ENCODE data around the gene TSC2.
"Not testable (repeated sequence)": the region's sequence is repeated elsewhere in the genome, so short reads cannot be mapped to it uniquely, and the experiment has no call there.

TSC2 gene

GRCh38 chr16:2117960-2118722 is 70.4 kb downstream of the TSC2 start:
- DNase-seq (ENCODE audit: low read depth in 4 of 4, low spot score in 1 of 4) = not testable (repeated sequence)

DNA sequence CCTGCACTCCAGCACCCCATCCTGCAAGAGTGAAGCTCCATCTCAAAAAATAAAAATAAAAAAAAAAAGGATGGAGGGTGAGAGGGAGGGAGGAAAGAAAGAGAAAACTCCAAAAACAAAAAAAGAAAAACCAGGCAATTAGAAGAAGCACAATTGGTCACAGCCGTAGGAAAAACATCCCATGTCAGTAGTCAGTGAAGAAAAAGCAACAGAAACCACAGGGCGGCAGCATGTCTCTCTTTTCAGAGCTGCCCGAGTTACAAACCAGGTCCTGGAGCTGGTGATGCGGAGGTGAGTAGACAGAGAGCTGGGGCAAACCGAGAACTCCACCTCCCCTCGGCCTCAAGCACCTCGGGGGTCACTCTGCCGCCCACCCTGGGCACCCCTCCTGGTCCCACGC is 73.5 kb downstream of the TSC2 start:
- not testable (repeated sequence) for DNase-seq (ENCODE audit: low read depth in 4 of 4, low spot score in 1 of 4)

DNA sequence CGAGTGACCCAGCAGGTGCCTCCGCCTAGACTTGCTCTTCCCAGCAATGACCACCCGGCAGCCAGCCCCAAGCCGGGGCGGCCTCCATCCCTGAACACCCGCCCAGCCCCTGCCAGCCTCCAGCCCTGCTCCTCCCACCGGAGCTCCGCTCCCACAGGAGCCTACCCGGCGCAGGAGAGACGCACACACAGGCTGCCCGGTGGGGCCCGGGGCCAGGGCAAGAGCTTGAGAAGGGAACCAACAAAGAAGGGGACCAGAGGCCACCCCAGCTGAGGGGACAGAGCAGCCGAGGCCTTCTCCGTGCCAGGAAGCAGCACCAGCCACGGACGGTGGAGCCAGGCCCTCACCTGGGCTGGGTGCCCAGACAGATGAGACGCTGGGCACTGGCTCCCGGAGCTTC is 74.1 kb downstream of the TSC2 start:
- no peak for DNase-seq (ENCODE audit: low read depth in 4 of 4, low spot score in 1 of 4)

DNA sequence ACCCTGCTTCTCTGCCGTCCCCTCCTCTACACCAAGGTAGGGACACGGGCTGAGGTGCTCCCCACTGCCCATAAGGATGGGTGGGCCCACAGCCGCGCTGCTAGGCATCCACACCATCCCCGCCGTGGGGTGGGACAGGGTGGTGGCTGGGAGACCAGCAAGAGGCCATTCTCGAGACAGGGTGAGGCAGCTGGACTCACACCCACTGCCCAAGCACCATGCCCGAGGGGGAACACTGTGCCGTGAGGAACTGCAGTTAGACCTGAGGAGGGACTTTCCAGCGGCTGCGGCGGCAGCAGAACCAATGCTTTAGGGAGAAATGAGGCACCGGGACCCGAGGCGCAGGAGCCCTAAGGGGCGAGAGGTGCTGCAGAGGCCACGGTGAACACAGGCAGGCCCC is 74.6 kb downstream of the TSC2 start:
- no peak for DNase-seq (ENCODE audit: low read depth in 4 of 4, low spot score in 1 of 4)

- DNase-seq (ENCODE audit: low read depth in 4 of 4, low spot score in 1 of 4) = not testable (repeated sequence)
These were observed 75.3 kb downstream of the TSC2 start for GRCh38 chr16:2122934-2123683.

DNA sequence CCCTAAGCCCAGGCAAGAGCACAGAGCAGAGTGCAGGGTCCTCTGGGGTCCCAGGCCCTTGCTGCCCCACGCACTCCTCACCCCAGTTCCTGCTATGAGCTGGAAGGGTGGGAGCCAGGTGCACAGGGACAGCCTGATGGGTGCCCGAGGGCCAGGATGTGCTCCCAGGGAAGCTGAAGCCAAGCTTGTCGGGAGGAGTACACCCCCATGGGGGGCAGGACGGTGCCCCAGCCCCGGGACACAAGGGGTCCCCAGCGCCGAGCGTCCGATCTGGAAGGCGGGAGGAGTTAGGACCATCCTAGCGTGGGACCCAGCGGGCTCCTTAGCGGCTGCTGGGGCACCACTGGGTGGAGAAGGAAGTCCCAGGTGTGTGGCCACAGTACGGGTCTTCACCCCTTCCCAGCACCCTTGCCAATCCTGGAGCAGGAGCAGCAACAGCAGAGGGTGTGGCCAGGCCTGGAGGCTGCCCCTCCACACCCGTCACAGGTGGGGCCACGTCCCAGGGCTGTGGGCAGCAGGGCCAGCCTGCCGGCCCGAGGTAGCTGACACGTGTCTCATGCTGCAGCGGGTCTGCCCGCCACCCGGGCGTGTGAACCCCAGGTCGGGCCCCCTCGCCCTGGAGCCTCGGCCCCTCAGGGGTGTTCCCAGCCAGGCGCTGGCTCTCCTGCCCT is 76.1 kb downstream of the TSC2 start:
- DNase-seq (ENCODE audit: low read depth in 4 of 4, low spot score in 1 of 4) = not testable (repeated sequence)

DNA sequence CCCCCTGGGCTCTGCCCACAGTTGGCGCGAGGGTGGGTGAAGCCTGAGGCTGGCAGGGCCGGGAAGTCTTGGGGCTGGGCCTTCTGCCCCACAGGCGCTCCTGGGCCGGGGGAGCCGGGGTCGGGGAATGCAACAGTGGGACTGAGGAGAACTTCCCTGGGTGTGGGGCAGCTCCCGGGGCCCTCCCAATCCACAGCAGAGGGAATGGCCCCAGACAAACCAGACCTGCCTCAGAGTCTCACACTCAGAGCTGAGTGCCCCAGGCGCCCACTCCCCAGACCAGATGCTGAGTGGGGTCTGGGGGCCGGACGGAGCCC is 76.5 kb downstream of the TSC2 start:
- DNase-seq (ENCODE audit: low read depth in 4 of 4, low spot score in 1 of 4) = not testable (repeated sequence)

DNA sequence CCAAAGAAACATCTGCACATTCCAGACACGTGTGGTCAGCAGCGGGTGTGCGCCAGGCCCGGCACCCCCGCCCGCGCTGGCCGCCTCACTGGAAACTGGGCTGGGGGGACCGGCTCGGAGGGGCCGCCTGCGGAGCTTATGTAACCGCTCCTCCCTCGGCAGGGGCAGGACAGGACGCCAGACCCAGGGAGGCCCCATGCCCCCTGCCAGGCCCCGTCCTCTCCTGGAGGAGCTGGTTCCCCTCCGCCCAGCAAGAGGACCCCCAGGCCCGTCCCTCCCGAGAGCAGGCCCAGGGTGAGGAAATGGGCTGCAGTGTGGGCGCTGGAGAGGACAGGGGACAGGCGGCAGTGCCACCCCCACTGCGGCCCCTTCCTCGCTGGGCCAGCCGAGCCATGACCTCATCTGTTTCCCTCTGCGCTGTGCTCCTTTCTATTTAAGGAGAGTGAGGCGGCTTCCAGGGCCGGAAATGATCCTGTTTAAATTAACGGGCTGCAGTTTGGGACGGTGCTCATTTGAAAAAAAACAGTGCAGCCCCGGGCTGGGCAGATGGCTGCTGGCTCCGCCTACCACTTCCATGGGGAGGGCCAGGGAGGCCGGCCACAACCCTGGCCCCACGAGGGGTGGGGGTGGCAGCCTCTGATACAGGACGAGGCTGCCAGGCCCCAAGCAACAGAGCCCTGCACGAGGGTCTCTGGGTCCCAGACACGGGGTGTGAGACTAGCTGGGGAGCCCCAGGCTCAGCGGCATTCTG is 77.1 kb downstream of the TSC2 start:
- DNase-seq (ENCODE audit: low read depth in 4 of 4, low spot score in 1 of 4) = not testable (repeated sequence)

GRCh38 chr16:2125609-2126008 is 77.8 kb downstream of the TSC2 start:
- not testable (repeated sequence) for DNase-seq (ENCODE audit: low read depth in 4 of 4, low spot score in 1 of 4)

DNA sequence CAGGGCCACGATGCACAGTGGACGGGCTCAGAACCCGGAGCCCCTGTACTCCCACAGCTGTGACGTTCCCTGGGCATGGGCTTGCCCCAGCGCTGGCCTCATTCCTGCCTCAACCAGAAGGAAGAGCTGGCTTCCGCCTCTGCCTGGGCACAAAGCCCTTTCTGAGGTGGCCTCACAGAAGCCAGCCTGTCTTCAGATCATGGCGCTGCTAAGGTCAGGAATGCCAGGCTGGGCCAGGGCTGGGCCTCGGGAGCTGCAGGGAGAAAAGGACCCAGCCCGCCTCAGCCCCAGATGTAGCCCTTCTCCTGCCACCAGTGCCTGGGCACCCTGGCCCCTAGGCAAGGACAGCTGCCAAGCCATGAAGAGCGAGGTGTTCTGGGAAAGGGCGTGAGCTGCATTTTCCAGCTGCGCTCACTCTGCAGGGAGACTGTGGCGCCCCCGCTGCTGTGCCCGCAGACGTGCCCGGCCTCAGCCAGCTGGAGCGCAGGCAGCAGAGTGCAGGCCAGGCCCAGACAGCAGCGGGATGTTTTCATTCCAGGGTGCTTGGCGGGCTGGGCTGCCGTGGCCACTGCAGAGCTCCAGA is 78.5 kb downstream of the TSC2 start:
- not testable (repeated sequence) for DNase-seq (ENCODE audit: low read depth in 4 of 4, low spot score in 1 of 4)

DNA sequence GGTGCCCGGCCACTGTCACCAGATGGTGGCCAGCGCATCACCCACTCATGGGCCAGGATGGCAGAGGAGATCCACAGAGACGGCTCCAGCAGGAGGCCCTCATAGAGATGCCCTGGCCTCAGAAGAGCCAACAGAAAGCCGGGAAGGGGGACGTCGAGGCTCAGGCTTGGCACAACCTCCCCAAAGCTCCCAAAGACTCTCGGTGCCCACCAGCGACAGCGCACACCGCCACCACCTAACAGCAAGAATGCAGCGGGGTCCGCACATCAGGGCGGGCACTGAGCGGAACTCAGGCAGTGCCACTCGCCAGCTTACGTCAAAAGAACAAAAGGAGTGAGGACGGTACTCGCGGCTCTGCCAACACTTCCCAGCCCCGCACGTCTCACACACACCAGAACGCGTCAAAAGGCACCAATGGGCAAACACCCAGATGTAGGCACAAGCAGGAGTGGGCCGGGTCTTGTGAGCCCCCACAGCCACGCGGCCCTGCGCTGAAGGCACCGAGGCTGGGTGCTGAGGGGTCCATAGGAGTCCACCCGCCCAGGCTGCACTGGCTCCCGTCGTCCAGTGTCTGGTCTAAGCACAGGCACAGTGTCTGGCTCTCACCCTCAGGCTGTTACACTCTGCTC is 79.3 kb downstream of the TSC2 start:
- DNase-seq (ENCODE audit: low read depth in 4 of 4, low spot score in 1 of 4) = not testable (repeated sequence)

GRCh38 chr16:2127630-2128280 is 80.0 kb downstream of the TSC2 start:
- DNase-seq (ENCODE audit: low read depth in 4 of 4, low spot score in 1 of 4) = peak in 1 of 4 experiments; percentile 28

- not testable (repeated sequence) for DNase-seq (ENCODE audit: low read depth in 4 of 4, low spot score in 1 of 4)
These were observed 81.5 kb downstream of the TSC2 start for GRCh38 chr16:2129251-2129650.

DNA sequence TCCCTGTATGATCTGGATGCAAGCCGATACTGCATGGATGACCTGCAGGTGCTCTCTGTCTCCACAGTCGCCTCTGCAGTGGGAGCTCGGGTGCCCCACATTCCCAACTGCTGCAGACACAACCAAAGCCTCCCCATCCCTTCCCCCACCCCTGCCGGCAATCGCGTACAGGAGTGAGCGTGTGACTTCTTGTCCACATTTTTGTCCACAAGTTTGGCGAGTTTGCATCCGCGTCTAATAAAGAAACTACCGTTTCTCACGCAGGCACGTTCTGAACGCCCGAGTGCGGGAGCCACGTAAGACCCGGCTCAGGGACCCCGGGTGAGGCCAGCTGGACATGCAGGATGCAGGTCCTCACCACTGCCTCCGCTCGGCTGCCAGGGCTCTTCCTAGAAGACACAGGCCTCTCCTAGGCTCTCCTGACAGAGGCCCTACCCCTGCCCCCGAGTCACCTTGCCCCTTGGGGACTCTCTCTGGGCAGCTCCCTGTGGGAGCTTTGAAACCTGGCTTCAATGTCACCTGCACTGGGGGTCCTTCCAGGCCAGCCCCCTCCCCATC is 82.2 kb downstream of the TSC2 start:
- DNase-seq (ENCODE audit: low read depth in 4 of 4, low spot score in 1 of 4) = not testable (repeated sequence)

GRCh38 chr16:2133797-2134196 is 86.0 kb downstream of the TSC2 start:
- not testable (repeated sequence) for DNase-seq (ENCODE audit: low read depth in 4 of 4, low spot score in 1 of 4)

DNA sequence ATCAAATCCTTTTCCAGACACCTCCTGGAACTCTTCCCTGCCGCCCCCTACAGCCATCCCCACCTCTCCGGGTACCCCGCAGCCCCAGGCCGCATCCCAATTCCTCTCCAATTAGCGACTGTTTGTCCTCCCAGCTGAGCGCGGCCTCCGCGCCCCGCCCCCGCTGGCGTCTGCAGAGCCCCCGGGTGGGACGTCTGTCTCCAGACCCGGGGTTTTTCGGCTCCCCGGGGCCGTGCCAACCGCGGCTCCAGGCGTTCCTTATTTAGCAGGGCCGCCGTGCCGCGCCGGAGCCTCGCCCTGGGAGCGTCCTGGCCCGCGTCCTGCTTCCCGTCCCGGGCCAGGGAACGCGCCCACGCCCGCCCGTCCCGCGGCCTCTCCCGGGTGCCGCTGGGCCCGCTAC is 87.3 kb downstream of the TSC2 start:
- not testable (repeated sequence) for DNase-seq (ENCODE audit: low read depth in 4 of 4, low spot score in 1 of 4)

DNA sequence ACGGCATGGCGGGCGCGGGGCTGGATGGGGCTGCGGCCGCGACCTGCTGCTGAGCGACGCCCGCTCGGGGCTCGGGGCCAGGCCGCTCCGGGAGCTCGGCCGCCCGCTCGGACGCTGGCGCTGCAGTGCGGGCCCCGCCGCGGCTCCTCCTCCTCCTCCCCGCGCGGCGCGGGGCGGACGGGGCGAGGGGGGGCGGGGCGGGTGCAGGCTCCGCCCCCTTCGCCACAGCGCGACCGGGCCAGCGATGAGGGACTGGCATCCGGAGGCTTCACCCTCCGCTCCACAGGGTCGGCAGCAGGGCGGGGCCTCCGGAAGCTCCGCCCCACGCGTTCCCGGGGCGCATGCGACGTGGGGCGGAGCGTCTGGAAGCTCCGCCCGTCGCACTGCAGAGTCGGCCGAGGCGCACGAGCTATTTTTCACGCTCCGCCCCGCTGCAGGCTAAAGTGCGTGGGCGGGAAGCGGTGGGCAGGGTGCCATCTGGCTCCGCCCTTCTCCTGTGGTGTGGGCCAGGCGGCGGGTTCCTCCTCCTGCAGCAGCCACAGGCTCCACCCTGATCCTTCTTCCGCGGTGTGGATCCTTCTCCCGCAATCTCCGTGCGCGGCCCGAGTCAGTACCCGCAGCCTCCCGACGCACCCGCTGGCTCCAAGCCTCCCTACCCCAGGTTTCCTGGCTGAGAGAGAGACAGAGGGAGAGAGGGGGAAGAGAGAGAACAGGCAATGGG is 88.1 kb downstream of the TSC2 start, which contains the start of gene PKD1:
PKD1 (minus strand) TSS at position 129 of the 721 bp plus-strand sequence. CDS start 209 bp downstream, outside the sequence.
- DNase-seq (ENCODE audit: low read depth in 4 of 4, low spot score in 1 of 4) = peak; percentile 96 to 99 (median 98)
